NCI-H2107 treated with DMSO at 0.1 percent for 48 hours (cell line): ENCODE data around the gene RCN2.
A peak's percentile ranks its signal among the peaks of the same experiment; 100 is the strongest.
"Not testable (repeated sequence)": the region's sequence is repeated elsewhere in the genome, so short reads cannot be mapped to it uniquely, and the experiment has no call there.

Experiments
- DNase-seq: peaks from one replicate; lab custom pipeline; 2025; ENCODE audit not compliant: unreplicated experiment; lab: John Stamatoyannopoulos, UW

RCN2 gene

GRCh38 chr15:76930831-76931396 lies 635 bp upstream of the RCN2 start:
- no peak for DNase-seq

DNA sequence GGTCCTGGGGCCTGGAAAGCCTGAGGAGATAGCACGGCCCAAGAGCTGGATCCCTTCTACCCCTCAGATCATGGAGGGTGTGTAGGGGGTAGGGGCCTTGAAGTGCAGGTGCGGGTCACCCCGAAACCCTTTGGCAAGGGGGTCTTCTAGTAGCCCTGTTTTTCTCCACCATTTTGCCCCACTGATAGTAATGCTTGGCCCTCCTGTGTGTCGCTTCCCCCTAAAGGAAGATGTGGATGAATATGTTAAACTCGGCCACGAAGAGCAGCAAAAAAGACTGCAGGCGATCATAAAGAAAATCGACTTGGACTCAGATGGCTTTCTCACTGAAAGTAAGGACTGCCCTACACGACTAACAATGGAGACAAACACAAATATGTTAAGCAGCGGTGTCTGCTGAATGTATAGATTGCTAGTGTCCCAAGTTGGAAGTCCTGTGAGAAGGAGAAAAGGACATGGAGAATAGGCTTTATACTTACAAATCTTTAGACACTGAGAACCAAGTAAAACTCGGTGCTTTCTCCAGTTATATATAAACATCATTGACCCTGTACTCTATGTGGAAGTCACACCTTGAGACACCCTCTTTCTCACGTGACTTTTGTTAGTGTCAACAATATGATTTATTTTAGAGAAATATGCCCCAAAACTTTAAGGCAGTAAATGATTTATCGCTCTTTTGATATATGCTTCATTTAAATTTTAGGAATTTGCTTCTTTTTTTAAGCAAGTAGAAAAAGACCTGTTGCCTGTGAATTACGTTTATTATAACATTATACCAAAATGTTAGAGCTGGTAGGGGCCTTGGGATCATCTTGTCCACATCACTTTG lies 802 bp downstream of the RCN2 start:
- DNase-seq = no peak

DNA sequence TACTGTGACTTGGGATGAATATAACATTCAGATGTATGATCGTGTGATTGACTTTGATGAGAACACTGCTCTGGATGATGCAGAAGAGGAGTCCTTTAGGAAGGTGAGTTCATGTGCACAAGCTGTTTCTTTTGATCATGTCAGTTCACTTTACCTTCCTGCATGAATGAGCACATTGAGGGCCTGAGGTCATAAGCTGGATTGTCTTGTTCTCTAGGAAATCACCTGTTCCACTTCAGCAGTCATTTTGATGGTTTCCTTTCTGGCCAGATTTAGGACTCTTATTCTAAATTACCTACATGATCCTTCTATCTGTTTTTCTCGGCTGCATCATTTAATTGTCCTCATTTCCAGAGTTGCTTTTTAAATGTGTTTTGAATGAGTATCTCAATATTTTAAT lies 4.1 kb downstream of the RCN2 start:
- DNase-seq = peak; percentile 37

- DNase-seq = no peak
Measured at GRCh38 chr15:76936671-76937070, 5.1 kb downstream of the RCN2 start.

GRCh38 chr15:76938752-76939151 lies 7.2 kb downstream of the RCN2 start:
- no peak for DNase-seq

DNA sequence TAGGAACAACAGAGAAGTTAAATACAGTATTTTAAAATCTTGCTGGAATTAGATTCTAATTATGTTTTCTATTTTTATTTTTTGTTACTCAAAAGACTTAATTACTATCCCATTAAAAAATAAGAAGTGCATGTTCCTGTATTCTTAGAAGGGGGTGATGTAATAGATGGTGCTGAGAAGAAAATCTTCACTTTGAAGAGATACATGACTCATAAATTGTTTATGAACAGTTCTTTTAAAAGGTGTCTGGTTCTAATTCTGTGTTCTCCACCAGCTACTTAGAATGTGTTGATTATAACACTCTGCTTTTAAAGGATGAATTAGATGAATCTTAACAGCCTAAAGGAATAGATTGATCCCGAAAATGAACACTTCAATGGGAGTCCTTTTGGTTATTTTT lies 8.2 kb downstream of the RCN2 start:
- DNase-seq = no peak

GRCh38 chr15:76941636-76942035 lies 10.1 kb downstream of the RCN2 start:
- DNase-seq = no peak

- no peak for DNase-seq
Measured at GRCh38 chr15:76942331-76942730, 10.8 kb downstream of the RCN2 start.

DNA sequence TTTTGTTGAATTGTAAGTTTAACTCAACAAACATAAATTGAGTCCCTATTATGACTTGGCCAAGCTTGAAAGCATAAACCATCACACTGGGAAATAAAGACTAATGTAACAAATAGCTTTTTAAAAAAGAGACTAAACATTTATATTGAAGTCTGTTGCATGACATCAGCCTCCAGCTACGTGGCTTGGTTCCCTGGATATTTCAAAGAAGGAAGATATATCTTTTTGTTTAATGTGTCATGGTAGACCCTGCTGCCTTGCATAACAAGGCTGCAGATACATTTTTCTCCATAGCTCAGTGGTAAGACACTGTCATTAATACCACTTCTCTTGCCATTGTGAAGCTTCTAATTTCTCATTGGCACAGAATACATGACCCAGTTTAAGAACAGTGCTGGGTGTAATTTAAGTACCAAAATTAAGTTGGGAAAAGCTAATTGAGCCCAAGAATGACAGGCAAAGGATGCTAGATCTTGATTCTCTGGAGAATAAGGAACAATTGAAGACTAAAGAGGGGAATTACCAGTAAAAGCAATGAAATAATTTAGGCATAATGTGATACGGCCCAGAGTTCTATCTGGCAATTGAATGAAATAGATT lies 14.0 kb downstream of the RCN2 start:
- DNase-seq = no peak

DNA sequence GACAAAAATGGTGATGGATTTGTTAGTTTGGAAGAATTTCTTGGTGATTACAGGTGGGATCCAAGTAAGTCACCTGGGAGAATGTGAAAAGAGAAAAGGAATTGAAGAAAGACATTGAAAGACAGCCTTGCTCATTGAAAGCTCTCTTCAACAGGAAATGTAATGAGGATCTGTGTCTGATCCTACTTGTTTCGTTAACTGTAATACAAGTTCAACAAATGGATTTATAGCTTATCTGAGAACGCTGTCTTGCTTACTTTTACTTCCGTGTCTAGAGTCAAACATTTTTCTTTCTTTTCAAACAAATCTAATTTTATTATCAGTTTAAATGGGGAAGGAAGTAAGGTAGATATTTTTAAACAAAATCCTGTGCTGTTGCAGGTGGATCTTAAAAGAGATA lies 15.9 kb downstream of the RCN2 start:
- no peak for DNase-seq

- DNase-seq = no peak
Measured at GRCh38 chr15:76951220-76951619, 19.7 kb downstream of the RCN2 start.

DNA sequence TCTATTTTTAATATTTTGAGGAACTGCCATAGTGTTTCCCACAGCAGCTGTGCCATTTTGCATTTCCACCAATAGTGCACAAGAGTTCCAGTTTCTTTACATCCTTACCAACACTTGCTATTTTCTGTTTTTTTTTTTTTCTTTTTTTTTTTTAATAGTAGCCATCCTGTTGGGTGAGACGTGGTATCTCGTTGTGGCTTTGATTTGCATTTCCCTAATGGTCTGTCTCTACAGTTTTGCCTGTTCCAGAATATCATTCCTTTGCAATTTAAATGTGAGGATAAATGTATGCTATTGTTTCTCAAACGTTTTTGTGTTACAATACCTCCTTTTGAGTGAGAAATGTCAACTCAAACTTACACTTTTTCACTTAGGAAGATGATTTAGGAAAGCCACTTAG lies 22.4 kb downstream of the RCN2 start:
- DNase-seq = no peak

DNA sequence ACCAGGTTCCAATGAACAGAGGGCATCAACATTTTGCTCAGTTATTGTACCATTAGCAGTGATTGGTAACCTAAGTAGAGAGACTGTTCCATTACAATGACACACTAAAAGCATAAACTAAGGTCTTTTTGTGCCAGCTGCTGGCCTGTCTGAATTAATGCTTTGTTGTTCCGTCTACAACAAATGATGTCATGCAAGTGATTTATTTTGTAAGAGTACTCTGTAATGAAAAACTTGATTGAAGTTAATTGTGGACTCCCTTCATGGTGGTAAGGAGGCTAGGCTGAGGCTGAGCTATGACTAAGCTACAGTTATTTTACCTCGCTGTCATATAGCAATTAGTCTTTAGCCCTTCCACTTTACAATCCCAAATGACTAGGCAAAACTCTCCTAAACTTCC lies 23.2 kb downstream of the RCN2 start:
- no peak for DNase-seq

- no peak for DNase-seq
Measured at GRCh38 chr15:76961268-76962011, 29.9 kb downstream of the RCN2 start.

- DNase-seq = no peak
Measured at GRCh38 chr15:76962337-76963013, 30.9 kb downstream of the RCN2 start.

GRCh38 chr15:76963596-76963995 lies 32.0 kb downstream of the RCN2 start:
- no peak for DNase-seq

- DNase-seq = no peak
Measured at GRCh38 chr15:76964157-76964556, 32.6 kb downstream of the RCN2 start.

DNA sequence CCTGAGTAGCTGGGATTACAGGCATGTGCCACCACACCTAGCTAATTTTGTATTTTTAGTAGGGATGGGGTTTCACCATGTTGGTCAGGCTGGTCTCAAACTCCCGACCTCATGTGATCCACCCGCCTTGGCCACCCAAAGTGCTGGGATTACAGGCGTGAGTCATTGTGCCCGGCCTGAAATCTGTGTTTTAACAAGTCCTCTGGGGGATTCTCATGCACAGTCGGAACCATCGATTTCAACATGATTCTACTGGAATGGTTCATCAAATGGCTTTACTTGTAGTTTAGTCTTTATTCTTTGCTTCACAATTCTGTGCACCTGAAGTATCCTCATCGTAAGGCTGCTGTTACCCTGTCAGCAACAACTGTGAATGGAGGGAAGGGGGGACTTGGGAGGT lies 34.5 kb downstream of the RCN2 start:
- not testable (repeated sequence) for DNase-seq

DNA sequence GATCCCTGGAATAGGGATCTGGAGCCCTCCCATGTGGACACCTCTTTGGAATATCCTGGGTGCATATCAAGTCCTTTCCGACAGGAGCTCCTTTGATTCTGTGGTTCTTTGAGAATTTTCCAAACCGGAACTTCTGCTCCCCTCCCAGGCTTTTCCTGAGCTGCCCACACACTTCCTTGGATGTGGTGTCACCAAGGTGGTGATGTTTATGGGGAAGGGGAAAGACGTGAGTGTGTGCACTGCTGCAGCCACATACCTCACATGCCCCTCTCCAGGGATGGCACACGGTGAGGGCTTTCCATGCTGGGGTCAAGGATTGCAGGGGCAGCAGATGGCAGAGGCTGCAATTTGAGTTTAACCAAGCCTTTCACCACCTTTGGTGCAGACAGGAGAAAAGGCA lies 35.5 kb downstream of the RCN2 start:
- no peak for DNase-seq

- DNase-seq = no peak
Measured at GRCh38 chr15:76968306-76968705, 36.8 kb downstream of the RCN2 start.
